Hindlimb muscle (tissue), 1 donor: Measurements from ENCODE around the gene EPHA1. TPM values are rescaled to one million over a fixed set of nuclear protein-coding genes. Genes with fewer than 3 reads are reported as not detected.
A peak's percentile ranks its signal among the peaks of the same experiment; 100 is the strongest.

Experiments used
- DNase-seq: peaks from one replicate; pipeline ENCODE4 v3.0.0-alpha.2; 2013
- polyA plus RNA-seq: library from polyadenylated mRNA; unstranded; fragments of 120-200 nt; gene quantifications from one replicate; pipeline ENCODE4 v1.2.1, GENCODE V29; 2013; ENCODE audit not compliant: insufficient read length

The EPHA1 gene
- polyA plus RNA-seq, 1 donor: 5.8 TPM

- DNase-seq: no peak
These were observed 20.6 kb downstream of the EPHA1 start for GRCh38 chr7:143388051-143388450.

GRCh38 chr7:143387156-143387975 is 21.3 kb downstream of the EPHA1 start:
- no peak for DNase-seq

DNA sequence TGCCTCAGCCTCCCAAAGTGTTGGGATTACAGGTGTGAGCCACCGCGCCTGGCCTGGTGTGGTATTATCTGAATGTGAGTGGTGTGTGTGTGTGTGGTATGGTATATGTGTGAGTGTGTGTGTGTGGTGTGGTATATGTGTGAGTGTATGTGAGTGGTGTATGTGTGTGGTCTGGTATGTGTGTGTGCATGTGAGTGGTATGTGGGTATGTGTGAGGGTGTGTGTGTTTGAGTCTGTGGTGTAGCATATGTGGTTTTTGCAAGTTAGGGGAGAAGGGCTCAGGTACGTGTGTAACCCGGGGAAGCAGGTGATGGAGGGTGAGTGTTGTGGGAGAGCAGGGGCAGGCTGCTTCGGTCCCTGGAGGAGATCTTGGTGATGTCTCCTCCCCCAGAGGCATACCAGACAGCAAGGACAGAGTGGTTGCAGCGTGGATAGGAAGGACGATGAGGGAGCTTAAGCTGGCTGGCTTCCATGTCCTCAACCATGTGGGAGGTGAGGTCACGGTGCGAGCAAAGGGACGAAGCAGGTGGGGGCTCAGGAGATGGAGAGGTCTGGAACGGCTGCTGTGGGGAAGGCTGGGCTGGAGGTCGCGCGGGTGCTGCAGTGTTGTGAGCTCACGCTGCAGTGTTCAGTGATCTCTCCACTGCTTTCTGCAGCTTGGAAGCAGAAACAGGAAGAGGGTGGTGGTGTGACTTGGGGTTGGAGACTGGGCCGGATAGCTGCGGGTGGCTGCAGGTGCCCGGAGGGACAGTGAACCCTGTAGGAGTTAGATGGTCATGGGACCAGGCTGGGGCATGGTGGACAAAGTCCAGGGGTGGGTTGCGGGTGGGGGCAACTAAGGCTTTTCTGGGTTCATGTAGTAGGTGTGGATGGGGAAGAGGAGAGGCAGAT is 22.5 kb downstream of the EPHA1 start:
- DNase-seq: no peak

GRCh38 chr7:143384661-143385631 is 23.7 kb downstream of the EPHA1 start:
- no peak for DNase-seq

DNA sequence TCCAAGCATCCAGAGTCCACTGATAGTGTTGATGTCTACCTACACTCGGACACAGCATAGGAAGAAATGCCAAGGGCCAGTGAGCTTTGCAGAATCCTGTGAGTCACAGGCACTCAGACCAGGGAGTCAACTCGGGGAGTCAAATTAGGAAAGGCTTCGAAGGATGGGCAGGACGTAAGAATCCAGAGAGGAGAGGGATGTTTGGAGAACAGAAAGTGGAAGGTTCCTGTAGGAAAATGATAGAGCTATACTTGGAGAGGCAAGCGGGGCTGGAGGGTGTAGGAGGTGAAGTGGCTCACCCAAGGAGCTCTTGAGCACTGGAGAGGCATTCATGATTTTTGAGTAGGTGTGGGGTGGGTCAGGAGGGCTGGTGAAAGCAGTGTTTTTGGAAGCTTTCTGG is 24.5 kb downstream of the EPHA1 start:
- DNase-seq: no peak

GRCh38 chr7:143383642-143383957 is 25.1 kb downstream of the EPHA1 start:
- no peak for DNase-seq

GRCh38 chr7:143382791-143383641 is 25.6 kb downstream of the EPHA1 start:
- DNase-seq: no peak

- DNase-seq: no peak
These were observed 26.4 kb downstream of the EPHA1 start for GRCh38 chr7:143382126-143382790.

GRCh38 chr7:143381427-143382125 is 27.1 kb downstream of the EPHA1 start:
- peak; percentile 74 for DNase-seq

DNA sequence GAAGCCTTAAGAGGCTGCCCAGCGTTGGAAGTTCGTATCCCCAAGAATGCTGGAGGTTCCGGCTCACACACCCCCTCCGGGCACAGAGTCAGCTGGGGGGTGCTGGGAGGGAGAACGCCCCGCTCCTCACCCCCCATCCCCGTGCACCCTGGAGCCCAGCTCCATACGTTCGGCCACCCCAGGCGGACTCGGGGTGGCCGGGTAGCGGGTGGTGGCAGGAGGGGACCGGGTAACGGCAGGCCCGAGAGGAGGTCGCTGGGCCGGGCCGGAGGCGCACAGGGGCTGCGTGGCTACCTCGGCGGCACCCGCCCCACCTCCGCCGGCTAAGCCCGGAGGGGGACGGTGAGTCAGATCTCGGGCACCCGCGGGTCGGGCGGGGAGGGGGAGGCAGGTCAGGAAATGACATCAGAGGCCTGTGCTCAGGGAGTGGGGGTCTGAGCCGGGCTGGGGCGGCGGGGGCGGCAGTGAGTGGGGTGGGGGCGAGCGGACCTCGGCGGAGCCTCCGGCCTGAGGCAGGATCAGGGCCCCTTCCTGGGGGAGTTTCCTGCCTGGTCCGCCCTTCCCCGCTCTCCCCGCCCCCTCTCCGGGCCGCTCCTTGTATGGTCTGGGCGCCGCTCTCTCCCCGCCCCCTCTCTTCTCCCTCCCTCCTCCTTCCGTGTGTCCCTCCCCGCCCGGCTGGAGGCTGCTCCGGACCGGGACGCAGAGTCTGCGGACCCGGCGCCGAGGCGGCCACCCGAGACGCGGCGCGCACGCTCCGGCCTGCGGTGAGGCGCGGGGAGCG is 27.8 kb downstream of the EPHA1 start, which contains the start of gene ZYX:
TSS of gene ZYX (plus strand) at position 700 of the 781 bp plus-strand sequence. CDS start 227 bp downstream, outside the sequence.
- DNase-seq: peak; percentile 96

DNA sequence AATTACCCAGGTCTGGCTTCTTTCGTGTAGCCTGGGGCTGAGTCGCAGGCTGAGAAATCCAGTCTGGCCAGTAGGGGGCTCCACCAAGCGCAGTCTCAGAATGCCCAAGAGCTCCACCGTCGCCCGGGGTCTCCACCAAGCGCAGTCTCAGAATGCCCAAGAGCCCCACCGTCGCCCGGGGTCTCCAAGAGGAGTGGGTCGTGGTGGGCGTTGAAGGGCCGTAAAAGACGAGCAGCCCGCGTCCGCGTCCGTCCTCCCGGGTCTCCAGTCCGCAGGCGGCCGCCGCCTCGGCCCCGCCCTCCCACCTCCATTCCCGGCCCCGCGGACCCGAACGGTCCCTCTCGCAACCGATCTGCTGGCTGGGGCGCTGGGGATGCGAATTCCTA is 28.4 kb downstream of the EPHA1 start:
- peak; percentile 90 for DNase-seq

DNA sequence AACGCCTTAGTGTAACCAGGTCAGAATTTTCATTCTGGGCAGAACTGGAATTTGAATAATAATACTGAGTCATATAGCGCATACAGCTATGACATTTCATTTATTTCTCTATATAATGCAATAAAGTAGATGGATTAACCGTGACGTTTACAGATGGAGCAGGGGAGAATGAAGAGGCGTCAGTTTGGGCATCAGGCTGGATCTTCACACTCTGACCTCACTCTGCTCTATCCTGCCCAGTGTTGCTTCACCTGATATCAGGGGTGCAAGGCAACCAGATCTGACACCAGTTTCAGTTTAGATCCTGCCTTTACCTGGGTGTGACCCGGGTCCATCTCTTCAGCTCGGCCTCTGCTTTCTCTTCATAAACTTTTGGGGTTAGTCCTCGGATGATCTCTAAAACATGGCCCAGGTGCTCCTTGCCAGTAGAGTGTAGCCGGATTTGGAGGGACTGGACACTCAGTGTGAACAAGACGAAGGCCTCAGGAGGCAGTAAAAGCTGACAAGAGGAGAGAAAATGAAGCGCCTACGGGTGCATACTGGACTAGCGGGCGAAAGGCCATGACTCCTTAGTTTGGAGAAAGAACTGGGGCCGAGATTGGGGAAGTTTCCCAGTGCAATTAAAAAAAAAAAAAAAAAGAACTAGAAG is 28.9 kb downstream of the EPHA1 start:
- no peak for DNase-seq

DNA sequence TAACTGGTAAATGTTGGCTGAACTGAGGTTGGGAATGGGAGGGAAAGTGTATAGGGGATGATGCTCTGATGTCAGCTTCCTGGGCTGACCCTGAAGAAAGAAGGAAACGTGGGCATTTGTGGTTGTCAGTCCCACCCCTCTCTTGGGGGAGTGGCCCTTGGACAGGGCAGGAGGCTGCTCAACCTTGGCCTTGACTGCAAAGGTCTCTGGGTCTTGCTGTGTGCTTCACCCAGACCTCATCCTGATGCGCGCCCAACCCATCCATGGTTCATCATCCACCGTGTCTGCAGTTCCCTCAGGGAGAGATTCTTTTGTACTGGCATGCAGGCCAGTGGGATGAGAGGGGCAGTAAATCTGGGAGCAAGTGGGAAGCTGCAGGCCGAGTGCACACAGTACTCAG is 32.3 kb downstream of the EPHA1 start:
- DNase-seq: no peak

DNA sequence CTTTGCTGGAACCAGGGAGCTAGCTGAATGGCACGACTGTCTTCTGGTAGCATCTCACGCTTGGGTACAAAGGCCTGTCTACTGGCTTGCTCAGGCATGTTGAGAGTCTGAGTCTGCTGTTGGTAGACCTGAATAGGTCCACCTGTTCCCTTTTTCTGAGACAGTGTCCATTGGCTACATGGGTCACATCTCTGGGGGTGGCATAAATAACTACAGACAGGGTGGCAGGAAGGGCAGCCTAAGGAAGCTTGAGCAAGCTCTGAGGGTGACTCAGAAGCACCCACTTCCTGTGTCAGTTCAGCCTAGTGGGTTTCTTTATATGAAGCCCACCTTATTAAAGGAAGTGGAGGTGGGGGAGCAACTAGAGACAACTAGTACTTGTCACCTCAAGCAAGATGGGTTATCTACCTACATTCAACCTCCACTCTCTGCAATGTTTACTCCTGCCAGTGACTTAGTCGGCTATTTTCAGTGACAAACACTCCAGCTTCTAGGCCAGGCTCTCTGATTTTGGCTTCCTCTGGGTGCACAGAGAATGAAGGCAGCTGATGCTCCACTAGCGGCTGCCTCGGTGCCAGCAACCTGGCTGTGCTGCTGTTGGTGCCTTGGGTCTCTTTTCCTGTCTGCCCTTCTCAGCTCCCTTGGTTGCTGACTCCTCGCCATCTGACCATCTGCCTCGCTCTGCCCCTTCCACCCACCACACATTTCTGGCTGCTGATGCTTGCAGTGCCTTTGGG is 33.2 kb downstream of the EPHA1 start:
- no peak for DNase-seq

- DNase-seq: no peak
These were observed 34.1 kb downstream of the EPHA1 start for GRCh38 chr7:143374561-143374960.

GRCh38 chr7:143373255-143373794 is 35.3 kb downstream of the EPHA1 start:
- DNase-seq: no peak

- no peak for DNase-seq
These were observed 36.6 kb downstream of the EPHA1 start for GRCh38 chr7:143372070-143372469.
